ENCODE results near the gene KLC1.

The KLC1 gene

DNA sequence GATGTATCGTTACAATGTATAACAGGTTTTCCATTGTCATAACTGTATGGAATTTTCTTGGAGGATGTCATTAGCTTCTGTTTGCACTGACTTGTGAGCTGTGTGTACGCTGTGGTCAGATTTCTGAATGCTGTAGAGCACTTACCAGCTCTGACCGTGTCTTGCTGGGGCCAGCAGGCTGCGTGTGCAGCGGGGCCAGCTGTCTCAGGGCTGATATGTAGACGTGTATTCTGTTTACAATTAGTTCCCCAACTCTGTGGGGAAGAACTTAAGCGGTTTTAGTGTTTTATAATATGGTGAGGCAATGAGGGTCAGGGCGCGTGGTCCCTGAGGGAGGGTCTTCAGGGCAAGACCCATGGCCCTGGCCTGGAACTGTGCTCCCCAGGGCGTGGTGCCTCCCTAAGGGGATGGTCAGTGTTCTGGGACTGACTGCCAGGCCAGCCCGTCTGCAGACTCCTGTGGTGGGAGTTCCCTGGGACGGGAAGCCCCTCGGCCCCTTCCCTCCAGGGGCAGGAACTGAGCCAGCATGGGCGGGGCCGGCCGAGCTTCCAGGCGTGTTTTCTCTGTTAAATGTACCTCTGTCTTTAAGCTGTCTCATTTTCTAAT lies 67.6 kb downstream of the KLC1 start:
- Mint-ChIP-seq H3K9me3 (no peaks in the 10 kb centered on the region), H3K4me1 (ENCODE audit: low read depth) (peaks cover 7% of the 10 kb centered on the region), H3K27me3 (no peaks in the 10 kb centered on the region), H3K4me3 (no peak overlapping the region), H3K27ac (peak overlapping the region; percentile 82), H3K36me3 (ENCODE audit: low read depth) (peaks cover 90% of the 10 kb centered on the region)
- DNase-seq: no peak

DNA sequence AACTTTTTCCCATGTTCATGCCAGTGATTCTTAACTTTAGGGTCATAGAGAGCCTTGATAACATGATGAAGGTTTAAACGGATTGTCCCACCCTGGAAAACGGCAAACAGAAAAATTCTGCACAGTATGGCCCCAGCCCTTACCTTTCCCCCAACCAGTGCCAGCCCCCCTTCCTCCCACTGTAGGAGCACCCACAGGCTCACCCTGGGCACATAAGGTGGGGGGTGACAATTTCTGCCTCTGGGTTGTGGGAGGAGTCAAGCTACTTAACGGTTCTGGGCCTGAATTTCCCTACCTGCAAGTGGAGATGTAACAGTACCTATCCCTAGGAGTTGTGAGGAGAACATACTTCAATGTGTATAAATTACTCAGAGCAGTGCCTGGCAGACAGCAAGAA lies 68.2 kb downstream of the KLC1 start:
- no peak overlapping the region for H3K4me3 Mint-ChIP-seq
- peaks cover 90% of the 10 kb centered on the region for H3K36me3 Mint-ChIP-seq (ENCODE audit: low read depth)
- H3K9me3 Mint-ChIP-seq: no peaks in the 10 kb centered on the region
- H3K27me3 Mint-ChIP-seq: no peaks in the 10 kb centered on the region
- H3K4me1 Mint-ChIP-seq (ENCODE audit: low read depth): peaks cover 7% of the 10 kb centered on the region
- DNase-seq: no peak
- peak overlapping the region; percentile 82 for H3K27ac Mint-ChIP-seq

GRCh38 chr14:103697603-103698379 lies 68.8 kb downstream of the KLC1 start:
- no peaks in the 10 kb centered on the region for H3K27me3 Mint-ChIP-seq
- no peaks in the 10 kb centered on the region for H3K9me3 Mint-ChIP-seq
- H3K4me1 Mint-ChIP-seq (ENCODE audit: low read depth): peaks cover 7% of the 10 kb centered on the region
- DNase-seq: no peak
- peak overlapping the region; percentile 82 for H3K27ac Mint-ChIP-seq
- H3K4me3 Mint-ChIP-seq: no peak overlapping the region
- H3K36me3 Mint-ChIP-seq (ENCODE audit: low read depth): peaks cover 92% of the 10 kb centered on the region

- no peak for DNase-seq
These were observed 69.6 kb downstream of the KLC1 start for GRCh38 chr14:103698380-103699260.

DNA sequence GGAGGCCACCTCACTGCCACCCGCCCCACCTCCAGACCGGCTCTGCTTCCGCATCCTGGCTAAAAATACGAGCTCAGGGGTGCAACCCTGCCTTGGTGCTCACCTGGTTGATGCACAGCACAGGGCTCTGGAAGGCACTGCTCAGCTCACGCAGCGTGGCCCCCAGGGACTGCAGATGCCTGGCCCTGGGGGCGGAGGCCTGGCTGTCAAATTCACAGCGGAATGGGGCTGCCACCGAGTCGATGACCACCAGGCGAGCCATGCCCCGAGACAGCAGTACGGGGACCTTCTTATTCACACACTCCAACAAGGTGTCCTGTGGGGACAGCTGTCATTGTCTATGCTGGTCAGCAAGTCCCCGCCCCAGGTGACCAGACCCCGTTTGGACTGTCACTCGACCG lies 70.2 kb downstream of the KLC1 start:
- no peaks in the 10 kb centered on the region for H3K9me3 Mint-ChIP-seq
- no peaks in the 10 kb centered on the region for H3K27me3 Mint-ChIP-seq
- no peak for DNase-seq
- peaks cover 7% of the 10 kb centered on the region for H3K4me1 Mint-ChIP-seq (ENCODE audit: low read depth)
- H3K4me3 Mint-ChIP-seq: no peak overlapping the region
- H3K36me3 Mint-ChIP-seq (ENCODE audit: low read depth): peaks cover 91% of the 10 kb centered on the region
- peak overlapping the region; percentile 77 for H3K27ac Mint-ChIP-seq

More at GRCh38 chr14:103698380-103699260, 69.6 kb downstream of the KLC1 start:
- Mint-ChIP-seq H3K27me3 (no peaks in the 10 kb centered on the region), H3K36me3 (ENCODE audit: low read depth) (peaks cover 92% of the 10 kb centered on the region), H3K4me3 (no peak overlapping the region), H3K27ac (peak overlapping the region; percentile 77), H3K9me3 (no peaks in the 10 kb centered on the region), H3K4me1 (ENCODE audit: low read depth) (peaks cover 7% of the 10 kb centered on the region)

- Mint-ChIP-seq H3K27me3 (no peaks in the 10 kb centered on the region), H3K4me1 (ENCODE audit: low read depth) (peaks cover 7% of the 10 kb centered on the region), H3K4me3 (no peak overlapping the region), H3K27ac (peak overlapping the region; percentile 77), H3K36me3 (ENCODE audit: low read depth) (peaks cover 91% of the 10 kb centered on the region), H3K9me3 (no peaks in the 10 kb centered on the region)
- DNase-seq: no peak
These were observed 71.1 kb downstream of the KLC1 start for GRCh38 chr14:103699901-103700752.

- peaks cover 7% of the 10 kb centered on the region for H3K4me1 Mint-ChIP-seq (ENCODE audit: low read depth)
- H3K9me3 Mint-ChIP-seq: no peaks in the 10 kb centered on the region
- H3K27ac Mint-ChIP-seq: peak overlapping the region; percentile 59
- DNase-seq: no peak
- H3K27me3 Mint-ChIP-seq: no peaks in the 10 kb centered on the region
- H3K4me3 Mint-ChIP-seq: no peak overlapping the region
- H3K36me3 Mint-ChIP-seq (ENCODE audit: low read depth): peaks cover 93% of the 10 kb centered on the region
These were observed 71.9 kb downstream of the KLC1 start for GRCh38 chr14:103700753-103701490.

DNA sequence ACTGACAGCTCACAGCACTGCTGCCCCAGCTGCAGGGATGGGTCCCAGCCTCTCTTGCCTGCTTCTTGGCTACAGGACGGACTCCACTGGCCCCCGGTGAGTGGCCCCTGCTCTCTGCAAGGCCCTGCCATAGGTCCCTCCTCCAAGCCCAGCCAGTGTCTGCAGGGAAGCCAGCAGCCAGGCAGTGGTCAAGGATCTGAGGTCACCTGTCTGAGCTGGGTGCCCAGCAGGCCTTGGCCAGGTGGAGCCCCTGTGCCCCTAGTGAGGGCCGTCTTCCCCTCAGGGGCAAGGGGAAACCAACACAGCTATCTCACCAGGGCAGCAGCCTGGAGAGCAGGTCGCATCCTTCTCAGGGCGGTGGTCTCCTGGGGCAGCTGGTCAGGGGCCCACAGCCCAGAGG lies 73.1 kb downstream of the KLC1 start:
- H3K4me1 Mint-ChIP-seq (ENCODE audit: low read depth): peaks cover 2% of the 10 kb centered on the region
- peak overlapping the region; percentile 76 for H3K27ac Mint-ChIP-seq
- peaks cover 93% of the 10 kb centered on the region for H3K36me3 Mint-ChIP-seq (ENCODE audit: low read depth)
- H3K4me3 Mint-ChIP-seq: no peak overlapping the region
- no peaks in the 10 kb centered on the region for H3K27me3 Mint-ChIP-seq
- no peaks in the 10 kb centered on the region for H3K9me3 Mint-ChIP-seq
- DNase-seq: no peak

DNA sequence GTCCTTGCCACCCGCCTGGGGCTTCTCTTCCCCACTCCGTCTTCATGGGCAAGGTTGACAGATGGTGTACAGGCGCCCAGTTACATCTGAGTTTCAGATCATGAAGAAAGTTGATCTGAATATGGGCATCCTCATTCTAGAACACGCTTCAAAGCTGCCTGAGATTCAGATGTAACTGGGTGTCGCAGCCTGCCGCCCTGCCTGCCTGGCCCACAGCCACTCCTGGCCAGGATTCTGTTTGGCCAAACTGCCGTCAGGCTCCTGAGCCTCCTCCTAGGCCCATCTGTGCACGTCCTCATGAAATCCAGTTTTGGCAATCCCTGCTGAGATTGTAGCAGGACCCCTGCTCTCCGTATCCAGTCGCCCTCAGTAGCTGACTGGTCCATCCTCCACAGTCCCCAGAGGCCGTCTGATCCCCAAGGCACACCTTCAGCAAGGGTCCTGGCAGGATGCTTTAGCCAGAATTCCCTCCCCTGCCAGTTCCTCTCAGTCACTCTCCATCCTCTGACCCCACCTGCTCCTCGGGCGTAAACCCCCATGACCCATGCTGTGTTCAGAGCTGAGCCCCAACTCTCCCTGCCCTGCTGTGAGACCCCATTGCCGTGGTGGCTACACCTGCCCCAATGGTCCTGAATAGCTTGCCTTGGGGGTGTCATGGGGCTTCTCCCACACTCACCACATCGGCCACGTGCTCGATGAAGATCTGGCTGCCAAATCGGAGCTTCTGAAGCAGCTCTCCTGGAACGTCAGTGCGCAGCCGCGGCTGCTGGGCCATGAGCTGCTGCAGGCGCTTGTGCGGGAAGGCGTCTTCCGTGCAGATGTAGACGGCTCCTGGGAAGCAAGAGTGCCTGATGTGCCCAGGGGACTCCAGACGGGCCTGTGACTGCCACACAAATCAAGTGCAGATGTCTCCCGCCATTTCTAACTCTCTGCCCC lies 73.8 kb downstream of the KLC1 start:
- no peak for DNase-seq
- Mint-ChIP-seq H3K27me3 (no peaks in the 10 kb centered on the region), H3K4me3 (no peak overlapping the region), H3K9me3 (no peaks in the 10 kb centered on the region), H3K4me1 (ENCODE audit: low read depth) (no peaks in the 10 kb centered on the region), H3K27ac (peak overlapping the region; percentile 76), H3K36me3 (ENCODE audit: low read depth) (peaks cover 90% of the 10 kb centered on the region)

GRCh38 chr14:103703433-103704385 lies 74.7 kb downstream of the KLC1 start:
- Mint-ChIP-seq H3K27me3 (no peaks in the 10 kb centered on the region), H3K9me3 (no peaks in the 10 kb centered on the region), H3K4me3 (no peak overlapping the region), H3K4me1 (ENCODE audit: low read depth) (no peaks in the 10 kb centered on the region), H3K27ac (peak overlapping the region; percentile 76), H3K36me3 (ENCODE audit: low read depth) (peaks cover 90% of the 10 kb centered on the region)
- no peak for DNase-seq

DNA sequence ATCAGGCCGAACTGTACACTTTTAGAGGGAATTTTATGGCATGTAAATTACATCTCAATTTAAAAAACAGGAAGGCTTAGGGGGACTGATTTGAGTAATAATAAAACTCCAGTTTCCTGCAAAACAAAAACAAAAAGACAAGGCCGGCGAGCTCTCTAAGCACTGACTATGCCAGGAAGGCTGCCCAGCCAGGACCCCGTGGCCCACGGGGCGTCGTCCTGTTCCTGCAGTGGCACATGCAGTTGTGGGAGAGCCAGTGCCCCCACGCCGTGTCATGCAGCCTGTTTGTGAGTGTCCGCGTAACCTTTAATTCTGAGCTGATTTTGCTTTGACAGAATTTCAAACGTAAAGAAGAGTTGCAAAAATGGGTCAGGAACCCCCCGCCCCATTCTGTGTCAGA lies 75.7 kb downstream of the KLC1 start:
- DNase-seq: no peak
- Mint-ChIP-seq H3K27ac (peak overlapping the region; percentile 67), H3K36me3 (ENCODE audit: low read depth) (peaks cover 92% of the 10 kb centered on the region), H3K27me3 (no peaks in the 10 kb centered on the region), H3K4me3 (no peak overlapping the region), H3K9me3 (no peaks in the 10 kb centered on the region), H3K4me1 (ENCODE audit: low read depth) (no peaks in the 10 kb centered on the region)

DNA sequence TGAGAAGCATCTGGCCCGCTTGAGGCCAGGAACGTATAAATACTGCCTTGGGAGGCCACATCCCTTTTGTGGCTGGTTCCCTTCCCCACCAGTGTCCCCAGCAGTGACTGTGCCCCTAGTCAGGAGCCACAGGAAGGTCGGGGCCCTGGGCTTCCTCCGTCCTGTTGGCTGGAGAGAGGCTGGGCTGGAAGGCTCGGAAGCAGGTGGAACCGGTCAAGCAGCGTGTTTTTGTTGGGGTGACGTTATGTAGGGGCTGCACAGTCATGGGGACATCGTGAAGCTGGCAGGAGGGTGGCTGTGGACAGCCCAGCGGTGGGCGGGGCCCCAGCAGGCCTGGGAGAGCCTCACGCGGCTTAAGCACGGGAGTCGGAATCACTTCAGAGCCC lies 76.1 kb downstream of the KLC1 start:
- Mint-ChIP-seq H3K9me3 (no peaks in the 10 kb centered on the region), H3K4me1 (ENCODE audit: low read depth) (no peaks in the 10 kb centered on the region), H3K4me3 (no peak overlapping the region), H3K27ac (peak overlapping the region; percentile 67), H3K27me3 (no peaks in the 10 kb centered on the region), H3K36me3 (ENCODE audit: low read depth) (peaks cover 92% of the 10 kb centered on the region)
- no peak for DNase-seq
